HepG2 (cell line): ENCODE measurements around the gene MYL6B.

Experiments
- ATF2 ChIP-seq: sonication (generic); formaldehyde crosslinking; IDR thresholded peaks from 2 replicates; pipeline ENCODE4 v1.4.0; 2020; ENCODE audit warnings: missing genetic modification reagents
- BCL3 ChIP-seq: sonication (generic); formaldehyde crosslinking; IDR thresholded peaks from 2 replicates; pipeline ENCODE4 v1.5.1; 2020; ENCODE audit warnings: mild to moderate bottlenecking, missing genetic modification reagents, moderate library complexity
- CTCF ChIP-seq: sonication (generic); formaldehyde crosslinking; IDR thresholded peaks from 2 replicates; pipeline ENCODE4 v1.5.0; 2020; ENCODE audit warnings: mild to moderate bottlenecking, missing genetic modification reagents, moderate library complexity
- FOXA3 ChIP-seq: IDR thresholded peaks from 2 replicates; pipeline ENCODE4 v1.6.1; 2016; ENCODE audit warnings: missing genetic modification reagents, missing compliant biosample characterization
- GTF2F1 ChIP-seq: fragments of 150-350 bp; IDR thresholded peaks from 2 replicates; pipeline ENCODE4 v1.6.1; 2014; ENCODE audit warnings: low read length
- HNRNPLL ChIP-seq: fragments of 200-400 bp; formaldehyde crosslinking; IDR thresholded peaks from 2 replicates; pipeline ENCODE4 v1.6.1; 2017; ENCODE audit warnings: mild to moderate bottlenecking, low read depth, low read length; ENCODE audit not compliant: poor library complexity, severe bottlenecking
- KDM5A ChIP-seq: fragments of 200-600 bp; sonication (generic); IDR thresholded peaks from 2 replicates; pipeline ENCODE4 v1.7.0; 2018; ENCODE audit warnings: antibody characterized with exemption, mild to moderate bottlenecking, low read length, borderline replicate concordance
- NR2F2 ChIP-seq: IDR thresholded peaks from 2 replicates; pipeline ENCODE4 v1.6.1; 2012; ENCODE audit warnings: low read depth, inconsistent platforms, borderline replicate concordance
- REL ChIP-seq: sonication (generic); formaldehyde crosslinking; conservative IDR thresholded peaks from 2 replicates; pipeline ENCODE4 v1.8.0; 2022; ENCODE audit warnings: mild to moderate bottlenecking, missing genetic modification reagents, moderate library complexity
- ZNF44 ChIP-seq: sonication (generic); formaldehyde crosslinking; IDR thresholded peaks from 2 replicates; pipeline ENCODE4 v1.5.1; 2020; ENCODE audit warnings: mild to moderate bottlenecking, missing genetic modification reagents
- ZNF660 ChIP-seq: sonication (generic); formaldehyde crosslinking; IDR thresholded peaks from 2 replicates; pipeline ENCODE4 v1.5.1; 2020; ENCODE audit warnings: mild to moderate bottlenecking, low read depth, missing genetic modification reagents, borderline replicate concordance

- TF ChIP-seq BCL3 (no peak), REL (CRISPR knock-in tag) (no peak), ZNF44 (CRISPR knock-in tag) (no peak), HNRNPLL (no peak), NR2F2 (no peak), ATF2 (no peak), GTF2F1 (no peak), KDM5A (no peak), ZNF660 (CRISPR knock-in tag) (no peak), CTCF (no peak), FOXA3 (CRISPR knock-in tag) (no peak)
Observed at GRCh38 chr12:56110571-56110970, 41.8 kb upstream of the MYL6B start.
